HG03064 (cell line): ENCODE results near the gene PTCD2.
A peak's percentile ranks its signal among the peaks of the same experiment; 100 is the strongest.
"Not testable (repeated sequence)": the region's sequence is repeated elsewhere in the genome, so short reads cannot be mapped to it uniquely, and the experiment has no call there.

Experiments
- ATAC-seq: cut with Tn5 transposase; IDR thresholded peaks from one replicate; pipeline ENCODE4 v1.9.1; 2021; ENCODE audit warnings: low read depth; ENCODE audit not compliant: unreplicated experiment

The PTCD2 gene

DNA sequence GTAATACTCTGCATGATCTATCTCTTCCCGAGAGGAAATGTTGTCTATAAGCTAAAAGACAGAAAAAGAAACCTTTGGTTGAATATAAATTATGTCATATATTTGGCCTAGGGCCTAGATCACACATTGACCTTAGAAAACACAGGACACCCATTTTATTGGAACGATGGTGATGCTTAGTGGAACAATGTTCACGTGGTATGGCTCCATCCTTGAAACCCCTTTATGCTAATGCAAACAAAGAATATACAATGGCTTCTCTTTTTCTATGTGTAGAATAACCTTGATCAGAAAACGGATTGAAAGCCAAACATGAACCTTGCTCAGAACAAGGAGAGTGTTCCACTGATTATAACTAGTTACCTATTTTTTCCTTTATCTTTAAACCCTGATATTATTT is 24.6 kb upstream of the PTCD2 start:
- no peak for ATAC-seq

DNA sequence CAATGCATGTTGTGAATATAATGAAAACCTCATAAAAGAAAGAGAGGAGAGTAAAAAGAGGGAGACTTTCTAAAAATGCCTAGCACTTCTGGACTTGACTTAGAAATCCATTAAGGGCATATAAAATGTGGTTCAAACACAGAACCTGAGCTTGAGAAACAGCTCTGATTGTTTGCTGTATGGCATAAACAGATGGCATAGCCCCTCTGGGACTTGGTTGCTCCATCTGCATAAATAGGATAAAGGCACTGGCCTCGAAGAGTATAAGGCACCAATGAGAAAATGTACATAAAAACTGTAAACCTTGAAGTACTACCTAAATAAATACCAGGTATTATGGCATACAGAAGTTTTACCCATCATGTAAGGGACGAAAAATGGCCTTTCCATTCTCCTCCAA is 23.9 kb upstream of the PTCD2 start:
- no peak for ATAC-seq

DNA sequence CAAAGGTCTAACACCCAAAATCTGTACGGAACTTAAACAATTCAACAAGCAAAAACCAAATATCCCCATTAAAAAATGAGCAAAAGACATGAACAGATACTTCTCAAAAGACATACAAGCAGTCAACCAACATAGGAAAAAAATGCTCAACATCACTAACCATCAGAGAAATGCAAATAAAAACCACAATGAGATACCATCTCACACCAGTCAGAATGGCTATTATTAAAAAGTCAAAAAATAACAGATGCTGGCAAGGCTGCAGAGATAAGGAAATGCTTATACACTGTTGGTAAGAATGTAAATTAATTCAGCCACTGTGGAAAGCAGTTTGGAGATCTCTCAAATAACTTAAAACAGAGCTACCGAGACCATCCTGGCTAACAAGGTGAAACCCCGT is 22.0 kb upstream of the PTCD2 start:
- ATAC-seq = not testable (repeated sequence)

DNA sequence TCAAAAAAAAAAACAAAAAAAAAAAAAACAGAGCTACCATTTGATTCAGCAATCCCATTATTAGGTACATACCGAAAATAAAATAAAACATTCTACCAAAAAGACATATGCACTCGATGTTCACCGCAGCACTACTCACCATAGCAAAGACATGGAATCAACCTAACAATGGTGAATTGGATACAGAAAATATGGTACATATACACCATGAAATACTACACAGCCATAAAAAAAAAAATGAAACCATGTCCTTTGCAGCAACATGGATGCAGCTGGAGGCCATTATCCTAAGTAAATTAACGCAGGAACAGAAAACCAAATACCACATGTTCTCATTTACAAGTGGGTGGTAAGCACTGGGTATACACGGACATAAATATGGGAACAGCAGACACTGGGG is 21.5 kb upstream of the PTCD2 start:
- ATAC-seq = no peak

DNA sequence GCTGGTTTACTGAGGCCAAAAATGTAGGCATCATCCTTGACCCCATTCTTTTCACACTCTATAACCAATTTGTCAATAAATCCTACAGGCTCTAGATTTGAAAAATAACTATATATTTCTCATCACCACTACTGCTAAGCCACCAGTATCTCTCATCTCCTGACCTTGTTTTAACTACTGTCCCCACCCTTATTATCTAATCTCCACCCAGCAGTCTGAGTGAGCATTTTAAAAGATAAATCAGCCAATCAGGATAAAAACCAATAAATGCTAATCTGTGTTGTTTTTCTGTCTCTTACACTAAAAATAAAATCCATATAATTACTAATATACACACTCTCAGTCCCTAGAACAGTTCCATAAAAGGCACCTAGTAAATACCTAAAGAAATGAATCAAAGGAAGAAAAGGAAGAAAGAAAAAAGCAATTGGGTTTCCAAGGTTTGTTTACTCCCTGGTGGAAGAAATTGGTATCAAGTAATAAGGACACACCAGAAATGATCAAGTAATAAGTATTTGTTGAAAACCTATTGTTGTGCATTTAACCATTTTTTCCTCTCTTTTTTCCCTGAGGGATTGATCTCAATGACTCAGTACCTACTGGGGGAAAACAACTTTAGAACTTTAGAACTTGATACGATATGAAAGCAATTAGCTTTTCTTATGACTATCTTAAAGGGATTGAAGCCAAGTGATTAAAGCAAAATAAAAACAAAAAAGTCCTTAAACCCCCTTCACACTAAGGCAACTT is 19.4 kb upstream of the PTCD2 start:
- ATAC-seq = no peak

DNA sequence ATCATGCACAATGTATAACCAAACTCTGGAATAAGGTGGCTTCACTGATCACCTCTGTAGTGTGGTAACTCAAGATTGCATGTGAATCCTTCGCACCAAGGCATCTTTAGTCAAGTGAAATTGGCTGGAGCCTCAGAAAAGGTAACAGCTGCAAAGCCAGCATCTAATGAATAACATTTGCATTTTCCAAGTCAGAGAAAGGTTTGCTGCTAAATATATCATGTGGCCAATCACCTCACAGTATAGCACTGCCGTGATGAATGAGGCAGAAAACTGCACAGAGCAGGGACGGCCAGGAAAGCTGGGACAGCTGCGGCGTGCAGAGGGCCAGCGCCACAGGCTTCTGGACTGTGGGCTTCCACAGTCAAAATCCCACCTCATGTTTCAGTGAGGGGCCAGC is 18.6 kb upstream of the PTCD2 start:
- peak; percentile 54 for ATAC-seq

DNA sequence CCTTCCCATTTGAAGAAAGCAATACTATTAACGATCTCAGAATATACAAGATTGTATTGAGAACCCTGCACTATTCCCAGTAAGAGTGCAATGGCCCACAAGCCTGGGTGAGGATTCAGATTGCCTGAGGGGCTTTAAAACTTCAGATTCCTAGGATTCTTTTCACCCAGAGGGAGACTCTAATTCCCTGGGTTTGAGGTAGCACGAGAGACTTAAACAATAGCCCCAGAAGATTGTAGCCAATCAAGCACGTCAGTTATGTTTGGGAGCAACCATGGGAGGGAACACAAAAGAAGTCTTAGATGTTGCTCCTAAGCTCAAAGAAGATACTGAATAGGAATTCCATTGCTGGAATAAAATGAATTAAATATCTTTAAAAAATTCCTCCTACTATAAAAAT is 18.0 kb upstream of the PTCD2 start:
- no peak for ATAC-seq

DNA sequence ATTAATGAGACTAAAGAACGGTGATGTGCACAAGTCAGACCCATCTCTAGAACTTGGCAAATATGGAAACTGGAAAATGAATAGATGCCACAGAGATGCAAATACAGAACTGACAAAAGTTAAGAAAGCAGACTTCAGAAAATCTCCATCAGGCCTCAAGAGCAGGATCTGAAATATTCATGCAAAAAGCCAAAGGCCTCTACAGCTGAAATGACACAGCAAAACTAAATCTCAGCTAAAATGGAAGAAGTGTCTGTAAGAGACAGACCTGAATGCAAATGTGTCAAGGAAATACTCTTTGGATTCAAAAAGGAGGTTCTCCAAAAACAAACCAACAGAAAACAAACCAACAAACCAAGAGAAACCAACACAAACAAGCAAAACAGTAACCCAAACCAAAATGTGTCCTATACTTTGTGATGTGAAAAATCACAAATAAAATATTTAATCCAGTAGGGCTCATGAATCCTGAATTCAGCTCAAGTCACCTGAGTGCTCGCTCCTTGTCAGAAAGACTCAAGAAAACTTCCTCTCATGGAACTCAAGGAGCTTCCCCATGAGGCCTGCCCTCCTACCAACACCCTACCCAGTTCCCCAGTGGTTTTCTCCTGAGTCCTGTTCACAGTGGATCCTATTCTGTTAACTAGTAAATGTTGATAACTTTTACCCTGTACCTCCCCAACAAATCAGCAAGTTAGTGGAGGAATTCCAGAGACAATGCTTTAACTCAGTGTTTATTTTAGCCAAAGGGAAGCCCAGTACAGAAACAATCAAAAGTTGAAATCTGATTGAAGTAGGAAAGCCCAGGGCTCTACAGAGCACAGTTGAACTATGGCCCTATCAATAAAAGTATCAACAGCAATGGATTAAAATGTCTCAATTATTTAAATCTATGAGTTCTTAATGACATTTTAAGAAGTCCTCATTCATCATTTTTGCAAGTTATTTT is 14.7 kb upstream of the PTCD2 start:
- no peak for ATAC-seq

DNA sequence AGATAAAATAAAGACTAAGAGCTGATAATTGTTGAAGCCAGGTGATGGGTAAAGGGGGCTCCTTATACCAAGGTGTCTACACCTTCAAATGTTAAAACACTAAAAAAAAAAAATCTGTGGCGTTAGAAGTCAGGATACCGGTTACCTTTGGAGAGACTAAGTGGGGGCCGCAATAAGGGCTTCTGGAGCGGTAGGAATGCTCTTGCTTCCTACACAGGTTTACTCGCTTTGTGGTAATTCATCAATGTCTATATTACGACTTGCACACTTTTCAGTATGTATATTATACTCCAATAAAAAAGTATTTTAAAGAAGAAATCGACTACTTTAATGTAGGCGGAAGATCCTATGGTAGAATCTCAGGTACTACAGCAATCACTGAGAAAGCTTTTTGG is 12.6 kb upstream of the PTCD2 start:
- no peak for ATAC-seq

DNA sequence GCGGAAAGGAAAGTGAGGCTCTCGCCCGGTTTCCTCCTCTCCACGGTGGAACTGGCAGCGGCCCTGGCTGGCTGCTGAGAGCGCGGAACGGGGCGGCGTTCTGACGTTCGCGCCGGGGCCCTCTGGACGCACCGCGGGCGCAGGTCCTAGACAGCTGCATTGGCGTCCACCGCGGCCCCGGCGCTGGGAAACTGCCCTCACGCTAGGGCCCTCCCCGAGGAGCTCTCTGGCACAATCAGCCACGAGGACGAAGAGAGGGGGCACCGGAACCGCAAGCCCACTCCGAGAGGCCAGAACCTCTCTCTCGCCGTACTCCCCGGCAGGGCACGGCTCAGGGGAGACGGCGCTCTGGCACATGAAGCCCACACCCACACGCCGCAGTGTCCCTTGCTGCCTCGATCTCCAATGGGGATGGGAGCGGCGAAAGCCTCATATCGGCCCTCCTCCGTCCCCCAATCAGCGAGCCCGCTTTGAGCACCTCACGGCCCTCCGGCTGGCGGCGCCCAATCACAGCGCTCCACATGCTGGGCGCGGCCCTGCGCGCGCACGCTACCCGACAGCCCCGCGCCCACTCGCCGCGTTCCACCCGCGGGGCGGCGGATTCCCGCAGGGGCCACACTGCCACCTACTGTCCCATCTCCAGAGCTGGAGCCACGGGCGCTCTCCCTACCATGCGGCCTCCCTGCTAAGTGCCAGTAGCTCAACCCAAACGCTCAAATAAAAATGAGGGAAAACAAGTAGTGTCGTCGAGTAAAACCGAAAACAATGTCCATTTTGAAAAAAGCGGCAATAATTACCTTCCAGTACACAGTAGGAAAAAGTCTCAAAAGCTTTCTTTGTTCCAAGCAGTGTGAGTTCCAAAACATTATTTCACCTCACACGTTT is 12.0 kb upstream of the PTCD2 start:
- ATAC-seq = peak; percentile 90

DNA sequence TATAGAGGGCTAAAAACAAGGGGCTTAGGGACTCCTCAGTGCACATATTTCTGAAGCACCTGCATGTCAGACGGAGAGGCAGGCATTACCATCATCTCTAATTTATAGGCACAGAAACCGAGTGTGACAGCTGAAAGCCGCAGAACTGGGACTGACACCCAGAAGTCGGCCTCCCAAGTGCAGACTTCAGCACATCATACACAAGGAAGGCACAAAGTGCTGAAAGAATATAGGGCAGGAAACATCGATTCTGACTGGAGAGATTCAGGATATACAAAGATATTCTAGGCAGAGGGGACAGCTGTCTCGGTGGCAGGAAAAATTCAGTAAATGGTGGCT is 11.4 kb upstream of the PTCD2 start:
- ATAC-seq = no peak

DNA sequence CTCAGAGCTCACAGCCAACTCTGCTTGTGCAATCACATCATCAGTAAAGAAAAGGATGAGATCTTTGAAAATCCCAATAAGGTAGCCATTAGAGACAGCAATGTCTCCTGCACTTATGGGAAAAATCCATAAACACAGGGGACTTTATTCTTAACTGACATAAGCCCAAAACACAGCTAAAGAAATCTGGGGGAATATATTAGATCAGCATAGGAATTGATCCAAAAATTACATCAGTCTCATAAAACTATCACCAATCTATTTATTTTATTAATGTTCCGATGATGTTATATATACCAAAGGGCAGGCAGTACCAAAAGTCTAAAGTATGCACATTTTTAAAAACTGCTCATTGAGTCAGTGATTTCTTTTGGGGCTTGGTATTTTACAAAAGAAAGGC is 7.0 kb upstream of the PTCD2 start:
- ATAC-seq = no peak

DNA sequence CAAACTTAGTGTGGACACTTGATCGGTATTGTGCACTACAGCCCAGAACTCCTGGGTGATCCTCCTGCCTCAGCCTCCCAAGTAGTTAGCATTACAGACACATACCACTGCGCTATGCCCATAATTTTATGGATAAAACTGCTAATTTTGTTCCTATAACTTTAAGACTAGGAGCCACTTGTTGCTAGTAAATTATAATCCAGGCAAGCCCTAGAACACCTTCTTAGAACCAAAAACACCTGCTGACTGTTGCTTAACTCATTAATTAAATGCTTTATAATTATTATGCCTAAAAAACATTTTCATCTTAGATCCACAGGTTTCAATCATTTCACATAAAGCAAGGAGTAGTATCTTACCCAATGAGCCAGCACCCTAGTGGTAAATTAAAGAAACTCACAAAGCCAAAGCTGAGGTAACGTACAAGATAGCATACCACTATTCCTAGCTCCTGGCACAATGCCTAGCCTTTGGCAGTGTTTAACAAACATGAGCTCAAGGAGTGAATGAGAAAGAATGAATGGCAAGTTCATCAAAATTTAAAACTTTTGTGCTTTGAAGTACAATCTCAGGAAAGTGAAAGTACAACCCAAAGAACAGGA is 5.5 kb upstream of the PTCD2 start:
- ATAC-seq = no peak

DNA sequence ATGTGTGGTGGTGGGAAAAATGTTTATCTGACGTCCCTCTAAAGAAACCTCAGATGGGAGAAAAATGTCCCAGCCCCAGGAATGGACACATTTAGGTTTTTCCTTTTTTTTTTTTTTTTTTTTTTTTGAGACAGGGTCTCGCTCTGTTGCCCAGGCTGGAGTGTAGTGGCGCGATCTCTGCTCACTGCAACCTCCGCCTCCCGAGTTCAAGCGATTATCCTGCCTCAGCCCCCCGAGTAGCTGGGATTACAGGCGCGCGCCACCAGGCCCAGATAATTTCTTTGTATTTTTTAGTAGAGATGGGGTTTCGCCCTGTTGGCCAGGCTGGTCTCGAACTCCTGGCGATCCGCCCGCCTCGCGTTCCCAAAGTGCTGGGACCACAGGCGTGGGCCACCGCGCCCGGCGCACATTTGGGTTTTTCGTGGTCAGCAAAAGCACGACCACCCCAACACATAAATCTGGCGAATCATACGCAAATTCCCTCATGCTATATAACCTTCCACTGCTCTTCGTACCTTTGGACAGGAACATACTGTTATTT is 668 bp upstream of the PTCD2 start:
- peak; percentile 7 for ATAC-seq

DNA sequence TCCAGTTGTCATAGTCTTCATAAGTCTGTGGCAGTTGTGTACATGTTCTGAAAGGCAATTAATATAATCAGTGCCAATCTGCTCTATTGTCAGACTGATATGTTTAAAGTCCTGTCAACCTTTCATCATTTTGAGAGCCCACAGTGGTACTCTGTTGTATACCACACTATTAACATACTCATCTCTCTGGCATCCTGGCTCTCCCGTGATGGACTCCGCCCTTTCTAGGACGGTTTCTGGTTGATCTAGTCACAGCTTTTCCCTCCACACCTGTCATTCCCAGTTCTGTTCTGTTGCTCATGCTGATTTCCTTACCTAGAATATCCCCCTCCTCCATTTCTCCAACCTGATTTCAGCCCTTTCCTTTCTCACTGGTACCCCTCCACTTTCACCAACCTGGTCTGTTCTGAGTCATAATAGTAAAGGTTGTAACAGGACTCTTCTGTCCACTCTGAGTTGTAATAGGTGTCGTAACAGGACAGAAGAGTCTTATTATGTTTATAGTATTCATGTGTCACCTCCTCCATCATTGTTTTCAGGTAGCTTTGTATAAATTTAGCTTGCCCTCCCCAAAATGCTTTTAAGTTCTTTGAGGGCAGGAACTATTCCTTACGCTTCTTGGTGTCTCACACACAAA is 4.1 kb downstream of the PTCD2 start:
- no peak for ATAC-seq

DNA sequence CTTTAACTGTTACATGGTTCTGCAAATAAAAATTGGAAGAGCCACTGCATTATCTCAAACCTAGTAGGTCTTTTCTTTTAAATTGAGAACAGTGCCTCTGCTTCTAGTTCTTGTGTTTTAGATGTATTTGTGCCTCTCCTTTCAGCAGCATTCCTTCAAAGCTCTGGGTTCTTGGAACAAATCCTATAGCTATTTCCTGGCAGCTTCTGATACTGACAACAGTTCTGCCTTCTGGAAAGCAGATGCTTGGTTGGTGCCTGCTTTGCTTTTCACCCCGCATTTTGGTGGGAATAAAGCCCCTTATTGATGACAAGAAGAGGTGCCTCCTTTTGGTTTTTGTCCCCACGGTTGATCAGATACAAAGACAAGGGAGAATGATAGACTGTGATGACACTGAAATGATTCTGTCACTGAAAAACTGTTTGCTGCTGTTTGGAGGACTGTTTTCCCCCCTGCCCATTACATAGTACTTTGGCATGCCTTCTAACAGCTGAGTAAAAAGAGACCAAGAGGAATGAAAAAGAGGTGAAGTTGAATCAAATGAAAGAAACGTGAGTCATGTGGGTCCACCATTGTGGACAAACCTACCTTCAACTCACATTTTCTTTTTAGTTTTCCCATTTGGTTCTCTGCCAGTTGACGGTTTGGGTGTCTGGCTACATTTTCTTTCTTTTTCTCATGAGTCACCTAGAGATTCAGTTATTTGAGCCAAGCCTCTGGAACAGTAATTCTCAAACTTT is 5.6 kb downstream of the PTCD2 start:
- no peak for ATAC-seq

DNA sequence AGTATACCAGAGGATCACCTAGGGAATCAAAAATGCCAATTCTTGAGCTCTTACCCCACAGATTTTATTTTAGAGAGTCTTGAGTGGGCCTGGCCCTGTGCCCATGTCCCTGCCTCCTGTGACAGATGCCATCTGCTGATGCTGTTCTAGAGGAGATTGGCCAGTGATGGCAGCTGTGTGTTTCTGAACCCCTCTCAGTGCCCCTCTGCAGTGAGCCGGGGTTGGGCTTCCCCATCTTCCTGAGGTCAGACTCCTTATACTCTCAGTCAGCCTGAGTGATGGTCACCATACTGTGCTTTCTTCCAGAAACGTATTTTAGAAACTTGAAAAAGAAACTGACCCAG is 6.1 kb downstream of the PTCD2 start:
- no peak for ATAC-seq

DNA sequence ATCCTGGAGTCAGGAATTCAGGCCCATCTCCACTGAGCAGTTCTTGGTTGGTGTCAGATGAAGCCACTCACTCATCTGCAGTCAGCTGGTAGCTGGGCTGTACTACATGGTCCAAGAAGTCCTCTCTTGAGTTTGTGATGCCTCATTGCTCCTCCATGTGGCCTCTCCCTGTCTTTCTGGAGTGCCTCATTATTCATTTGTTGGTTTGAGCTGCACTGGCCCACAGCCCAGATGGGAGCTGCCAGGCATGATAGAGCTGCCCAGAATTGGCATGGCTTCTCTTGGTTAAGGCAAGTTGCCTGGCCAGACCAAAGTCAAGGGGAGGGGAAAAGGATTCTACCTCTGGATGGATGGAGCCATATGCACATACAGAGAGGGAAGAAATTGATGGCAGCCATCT is 8.0 kb downstream of the PTCD2 start:
- no peak for ATAC-seq

DNA sequence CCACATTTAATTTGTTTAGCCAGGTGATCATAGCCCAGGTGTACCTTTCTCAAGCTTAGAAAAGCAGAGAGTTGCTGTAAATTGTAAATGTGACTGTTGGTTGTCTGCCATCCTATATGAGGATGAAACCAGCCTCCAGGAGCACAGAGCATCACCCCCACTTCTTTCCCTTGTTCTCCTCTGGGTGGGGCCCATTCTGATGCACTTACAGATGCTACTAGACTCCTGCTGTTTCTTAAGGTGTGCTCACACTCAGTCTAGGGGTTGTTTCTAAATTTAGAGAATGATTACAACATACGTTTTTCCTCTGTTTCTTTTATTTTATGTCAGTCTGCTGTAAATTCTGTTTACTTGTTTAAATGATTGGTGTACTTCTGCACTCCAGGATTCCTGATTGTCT is 10.5 kb downstream of the PTCD2 start:
- ATAC-seq = no peak
